HG02884 (cell line): ENCODE results near the gene SYT13.

ENCODE experiments used
- ATAC-seq: cut with Tn5 transposase; IDR thresholded peaks from one replicate; pipeline ENCODE4 v1.9.1; 2021; ENCODE audit warnings: mild to moderate bottlenecking, moderate library complexity; ENCODE audit not compliant: unreplicated experiment

The SYT13 gene

GRCh38 chr11:45225277-45225676 is 60.9 kb downstream of the SYT13 start:
- no peak for ATAC-seq

GRCh38 chr11:45224766-45225165 is 61.4 kb downstream of the SYT13 start:
- no peak for ATAC-seq

- no peak for ATAC-seq
Observed at GRCh38 chr11:45223496-45223895, 62.6 kb downstream of the SYT13 start.

GRCh38 chr11:45219411-45219810 is 66.7 kb downstream of the SYT13 start:
- no peak for ATAC-seq

GRCh38 chr11:45218705-45219104 is 67.4 kb downstream of the SYT13 start:
- no peak for ATAC-seq

- no peak for ATAC-seq
Observed at GRCh38 chr11:45217991-45218390, 68.2 kb downstream of the SYT13 start.

GRCh38 chr11:45216901-45217300 is 69.2 kb downstream of the SYT13 start:
- ATAC-seq: no peak

GRCh38 chr11:45216031-45216430 is 70.1 kb downstream of the SYT13 start:
- no peak for ATAC-seq

GRCh38 chr11:45215098-45215865 is 70.9 kb downstream of the SYT13 start:
- no peak for ATAC-seq

- no peak for ATAC-seq
Observed at GRCh38 chr11:45213717-45214116, 72.4 kb downstream of the SYT13 start.

GRCh38 chr11:45213316-45213665 is 72.8 kb downstream of the SYT13 start:
- no peak for ATAC-seq

GRCh38 chr11:45212566-45213315 is 73.4 kb downstream of the SYT13 start:
- no peak for ATAC-seq

GRCh38 chr11:45211732-45212131 is 74.4 kb downstream of the SYT13 start:
- ATAC-seq: no peak

- no peak for ATAC-seq
Observed at GRCh38 chr11:45210846-45211245, 75.3 kb downstream of the SYT13 start.

- no peak for ATAC-seq
Observed at GRCh38 chr11:45209891-45210699, 76.0 kb downstream of the SYT13 start.

GRCh38 chr11:45209000-45209879 is 76.9 kb downstream of the SYT13 start:
- no peak for ATAC-seq

GRCh38 chr11:45208135-45208534 is 78.0 kb downstream of the SYT13 start:
- ATAC-seq: no peak

- ATAC-seq: no peak
Observed at GRCh38 chr11:45205978-45206377, 80.2 kb downstream of the SYT13 start.

GRCh38 chr11:45204761-45205160 is 81.4 kb downstream of the SYT13 start:
- no peak for ATAC-seq

- ATAC-seq: no peak
Observed at GRCh38 chr11:45193695-45194094, 92.4 kb downstream of the SYT13 start.
